OCI-LY1 (cell line): Measurements from ENCODE around the gene PCLO.

Experiments used
- CTCF ChIP-seq: fragments of 200-600 bp; sonication (generic), shearing (Covaris generic); IDR thresholded peaks from 2 replicates; pipeline ENCODE4 v1.5.1; 2017; ENCODE audit warnings: mild to moderate bottlenecking, antibody characterized with exemption, low read length, moderate library complexity, mixed read lengths
- EZH2 ChIP-seq: fragments of 200-600 bp; sonication (generic), shearing (Covaris generic); IDR thresholded peaks from 2 replicates; pipeline ENCODE4 v1.8.0; 2017; ENCODE audit warnings: borderline replicate concordance, mixed run types, mild to moderate bottlenecking, antibody characterized with exemption, low read length, moderate library complexity, mixed read lengths

- TF ChIP-seq EZH2 (no peak), CTCF (no peak)
Observed at GRCh38 chr7:83142365-83142764, 20.3 kb downstream of the PCLO start.
